ENCODE data around the gene RXRA. TPM values are rescaled to one million over a fixed set of nuclear protein-coding genes. Genes with fewer than 3 reads are reported as not detected.

The RXRA gene
- total and polyA plus RNA-seq, 2 of the 13 experiments (the other 11 are each of a cell fraction or from before 2014, with no cell fraction given) = 18.9 to 29.2 TPM

DNA sequence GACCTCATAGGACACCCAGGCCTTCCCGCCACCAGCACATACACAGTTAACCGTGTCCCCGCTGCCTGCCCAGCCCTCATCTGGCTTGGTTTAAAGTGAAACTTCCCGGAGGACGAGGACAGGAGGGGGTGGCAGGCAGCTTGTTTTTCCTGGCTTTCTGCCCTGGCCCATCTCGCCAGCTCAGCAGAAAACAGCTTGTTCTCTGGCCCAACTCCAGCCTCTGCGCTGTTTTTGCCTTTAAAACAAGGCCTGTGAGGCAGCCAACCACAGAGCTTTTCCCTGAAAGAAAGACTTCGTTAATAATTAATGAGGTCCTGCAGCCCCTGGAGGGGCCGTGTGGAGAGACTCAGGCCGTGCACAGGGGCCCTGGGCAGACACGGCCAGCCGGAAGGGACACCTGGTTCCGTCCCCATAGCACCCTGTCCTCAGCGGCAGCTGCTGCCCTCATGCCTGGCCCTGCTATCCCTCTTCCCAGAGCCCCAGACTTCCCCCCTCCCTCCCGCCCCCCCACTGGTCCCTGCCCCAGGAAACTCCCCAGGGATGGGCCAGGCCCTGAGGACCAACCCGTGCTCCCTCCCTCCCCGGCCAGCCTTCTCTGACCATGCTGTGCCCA is 108.7 kb downstream of the RXRA start (continued):
- TF ChIP-seq, protein P1, sequence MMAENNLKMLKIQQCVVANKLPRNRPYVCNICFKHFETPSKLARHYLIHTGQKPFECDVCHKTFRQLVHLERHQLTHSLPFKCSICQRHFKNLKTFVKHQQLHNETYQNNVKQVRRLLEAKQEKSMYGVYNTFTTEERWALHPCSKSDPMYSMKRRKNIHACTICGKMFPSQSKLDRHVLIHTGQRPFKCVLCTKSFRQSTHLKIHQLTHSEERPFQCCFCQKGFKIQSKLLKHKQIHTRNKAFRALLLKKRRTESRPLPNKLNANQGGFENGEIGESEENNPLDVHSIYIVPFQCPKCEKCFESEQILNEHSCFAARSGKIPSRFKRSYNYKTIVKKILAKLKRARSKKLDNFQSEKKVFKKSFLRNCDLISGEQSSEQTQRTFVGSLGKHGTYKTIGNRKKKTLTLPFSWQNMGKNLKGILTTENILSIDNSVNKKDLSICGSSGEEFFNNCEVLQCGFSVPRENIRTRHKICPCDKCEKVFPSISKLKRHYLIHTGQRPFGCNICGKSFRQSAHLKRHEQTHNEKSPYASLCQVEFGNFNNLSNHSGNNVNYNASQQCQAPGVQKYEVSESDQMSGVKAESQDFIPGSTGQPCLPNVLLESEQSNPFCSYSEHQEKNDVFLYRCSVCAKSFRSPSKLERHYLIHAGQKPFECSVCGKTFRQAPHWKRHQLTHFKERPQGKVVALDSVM (CRISPR knock-in tag; IDR thresholded peaks at IDR 0.05) = no peak
- TF ChIP-seq CBX2 (IDR thresholded peaks at IDR 0.05; ENCODE audit: low read depth, low read length) = no peak
- no peak for TF ChIP-seq CBX2 (CRISPR knock-in tag; IDR thresholded peaks at IDR 0.05; ENCODE audit: low read depth)
- no peak for TF ChIP-seq ZNF142 (CRISPR knock-in tag; IDR thresholded peaks at IDR 0.05)
- TF ChIP-seq, protein P2, sequence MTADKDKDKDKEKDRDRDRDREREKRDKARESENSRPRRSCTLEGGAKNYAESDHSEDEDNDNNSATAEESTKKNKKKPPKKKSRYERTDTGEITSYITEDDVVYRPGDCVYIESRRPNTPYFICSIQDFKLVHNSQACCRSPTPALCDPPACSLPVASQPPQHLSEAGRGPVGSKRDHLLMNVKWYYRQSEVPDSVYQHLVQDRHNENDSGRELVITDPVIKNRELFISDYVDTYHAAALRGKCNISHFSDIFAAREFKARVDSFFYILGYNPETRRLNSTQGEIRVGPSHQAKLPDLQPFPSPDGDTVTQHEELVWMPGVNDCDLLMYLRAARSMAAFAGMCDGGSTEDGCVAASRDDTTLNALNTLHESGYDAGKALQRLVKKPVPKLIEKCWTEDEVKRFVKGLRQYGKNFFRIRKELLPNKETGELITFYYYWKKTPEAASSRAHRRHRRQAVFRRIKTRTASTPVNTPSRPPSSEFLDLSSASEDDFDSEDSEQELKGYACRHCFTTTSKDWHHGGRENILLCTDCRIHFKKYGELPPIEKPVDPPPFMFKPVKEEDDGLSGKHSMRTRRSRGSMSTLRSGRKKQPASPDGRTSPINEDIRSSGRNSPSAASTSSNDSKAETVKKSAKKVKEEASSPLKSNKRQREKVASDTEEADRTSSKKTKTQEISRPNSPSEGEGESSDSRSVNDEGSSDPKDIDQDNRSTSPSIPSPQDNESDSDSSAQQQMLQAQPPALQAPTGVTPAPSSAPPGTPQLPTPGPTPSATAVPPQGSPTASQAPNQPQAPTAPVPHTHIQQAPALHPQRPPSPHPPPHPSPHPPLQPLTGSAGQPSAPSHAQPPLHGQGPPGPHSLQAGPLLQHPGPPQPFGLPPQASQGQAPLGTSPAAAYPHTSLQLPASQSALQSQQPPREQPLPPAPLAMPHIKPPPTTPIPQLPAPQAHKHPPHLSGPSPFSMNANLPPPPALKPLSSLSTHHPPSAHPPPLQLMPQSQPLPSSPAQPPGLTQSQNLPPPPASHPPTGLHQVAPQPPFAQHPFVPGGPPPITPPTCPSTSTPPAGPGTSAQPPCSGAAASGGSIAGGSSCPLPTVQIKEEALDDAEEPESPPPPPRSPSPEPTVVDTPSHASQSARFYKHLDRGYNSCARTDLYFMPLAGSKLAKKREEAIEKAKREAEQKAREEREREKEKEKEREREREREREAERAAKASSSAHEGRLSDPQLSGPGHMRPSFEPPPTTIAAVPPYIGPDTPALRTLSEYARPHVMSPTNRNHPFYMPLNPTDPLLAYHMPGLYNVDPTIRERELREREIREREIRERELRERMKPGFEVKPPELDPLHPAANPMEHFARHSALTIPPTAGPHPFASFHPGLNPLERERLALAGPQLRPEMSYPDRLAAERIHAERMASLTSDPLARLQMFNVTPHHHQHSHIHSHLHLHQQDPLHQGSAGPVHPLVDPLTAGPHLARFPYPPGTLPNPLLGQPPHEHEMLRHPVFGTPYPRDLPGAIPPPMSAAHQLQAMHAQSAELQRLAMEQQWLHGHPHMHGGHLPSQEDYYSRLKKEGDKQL (CRISPR knock-in tag; IDR thresholded peaks at IDR 0.05; ENCODE audit: low read depth) = 0 out of 2 replicates have a peak, but pooled peaks have one; percentile 25
- no peak for TF ChIP-seq SNAPC5 (CRISPR knock-in tag; IDR thresholded peaks at IDR 0.05; ENCODE audit: borderline replicate concordance)
- TF ChIP-seq ZNF576 (CRISPR knock-in tag; IDR thresholded peaks at IDR 0.05) = no peak
- no peak for TF ChIP-seq ZBTB1 (CRISPR knock-in tag; IDR thresholded peaks at IDR 0.05; ENCODE audit: borderline replicate concordance)
- TF ChIP-seq, protein P3, sequence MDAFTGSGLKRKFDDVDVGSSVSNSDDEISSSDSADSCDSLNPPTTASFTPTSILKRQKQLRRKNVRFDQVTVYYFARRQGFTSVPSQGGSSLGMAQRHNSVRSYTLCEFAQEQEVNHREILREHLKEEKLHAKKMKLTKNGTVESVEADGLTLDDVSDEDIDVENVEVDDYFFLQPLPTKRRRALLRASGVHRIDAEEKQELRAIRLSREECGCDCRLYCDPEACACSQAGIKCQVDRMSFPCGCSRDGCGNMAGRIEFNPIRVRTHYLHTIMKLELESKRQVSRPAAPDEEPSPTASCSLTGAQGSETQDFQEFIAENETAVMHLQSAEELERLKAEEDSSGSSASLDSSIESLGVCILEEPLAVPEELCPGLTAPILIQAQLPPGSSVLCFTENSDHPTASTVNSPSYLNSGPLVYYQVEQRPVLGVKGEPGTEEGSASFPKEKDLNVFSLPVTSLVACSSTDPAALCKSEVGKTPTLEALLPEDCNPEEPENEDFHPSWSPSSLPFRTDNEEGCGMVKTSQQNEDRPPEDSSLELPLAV (CRISPR knock-in tag; conservative IDR thresholded peaks at IDR 0.05; ENCODE audit: low read depth) = no peak
- no peak for TF ChIP-seq RFX1 (IDR thresholded peaks at IDR 0.05)
- no peak for TF ChIP-seq ZKSCAN8 (CRISPR knock-in tag; IDR thresholded peaks at IDR 0.05; ENCODE audit: borderline replicate concordance)
- no peak; the same call in 1 of the 2 replicates for TF ChIP-seq ELF3 (CRISPR knock-in tag; IDR thresholded peaks at IDR 0.05)
- no peak for TF ChIP-seq ZZZ3 (CRISPR knock-in tag; IDR thresholded peaks at IDR 0.05; ENCODE audit: borderline replicate concordance)
